DMS79 (cell line): ENCODE results near the gene ADIPOQ.
"Not testable (repeated sequence)": the region's sequence is repeated elsewhere in the genome, so short reads cannot be mapped to it uniquely, and the experiment has no call there.

Experiments
- DNase-seq: peaks from one replicate; lab custom pipeline; 2025; lab: John Stamatoyannopoulos, UW

The ADIPOQ gene

GRCh38 chr3:186902154-186902553 is 59.6 kb downstream of the ADIPOQ start:
- no peak for DNase-seq

GRCh38 chr3:186902713-186903112 is 60.2 kb downstream of the ADIPOQ start:
- DNase-seq: no peak

GRCh38 chr3:186903676-186904075 is 61.2 kb downstream of the ADIPOQ start:
- not testable (repeated sequence) for DNase-seq

- DNase-seq: not testable (repeated sequence)
These were observed 64.6 kb downstream of the ADIPOQ start for GRCh38 chr3:186907075-186907474.
